HCT116 (cell line): ENCODE data around the gene ROBO1. TPM values are rescaled to one million over a fixed set of nuclear protein-coding genes. Genes with fewer than 3 reads are reported as not detected.

ENCODE experiments used
- ATAC-seq: fragments of 200-7000 bp; cut with Tn5 transposase; 2 replicates; pipeline ENCODE4 v1.9.1; 2020; ENCODE audit warnings: mild to moderate bottlenecking, moderate library complexity
- BruUV-seq: library from RNA; stranded (reverse); fragments of 400-500 nt; replicated peaks from 2 replicates; lab custom pipeline; 2021; lab: Mats Ljungman, UMichigan
- CTCF ChIA-PET: fragments of 300-600 bp; sonication (Branson Sonifier 250); formaldehyde crosslinking; loops from one replicate; lab custom pipeline; 2021; ENCODE audit warnings: antibody characterized with exemption; lab: Charles Lee
- POLR2A ChIA-PET: fragments of 300-600, 350-600 bp; sonication (Branson Sonifier 250); formaldehyde crosslinking; loops from one replicate; lab custom pipeline; 2021; ENCODE audit warnings: antibody characterized with exemption; lab: Charles Lee
- RAD21 ChIA-PET, 2 experiments: fragments of 300-600 bp; sonication (Branson Sonifier 250); formaldehyde crosslinking; loops; one replicate each; lab custom pipeline; 2023; ENCODE audit warnings: low total read pairs in 2 of 2; ENCODE audit not compliant: uncharacterized antibody in 2 of 2, unreplicated experiment in 2 of 2, low non-redundant PET in 1 of 2; lab: Charles Lee
- DNase-seq: peaks from one replicate; pipeline ENCODE4 v3.0.0-alpha.2; 2010; ENCODE audit warnings: low read depth, low spot score
- H2AFZ ChIP-seq: fragments of 200-600 bp; shearing (Covaris generic), sonication (generic); 2 replicates; pipeline ENCODE4 v1.6.1; 2017; ENCODE audit warnings: low read depth, mixed run types, mixed read lengths, antibody characterized with exemption, low read length; ENCODE audit not compliant: poor library complexity, severe bottlenecking
- H3K27ac ChIP-seq: 2 replicates; pipeline ENCODE4 v1.5.1; 2012; ENCODE audit warnings: low read depth, low read length
- H3K27me3 ChIP-seq: fragments of 200-600 bp; sonication (generic); 2 replicates; pipeline ENCODE4 v1.6.1; 2016; ENCODE audit warnings: mixed run types, low read length, mixed read lengths; ENCODE audit not compliant: insufficient read depth
- H3K36me3 ChIP-seq, 2 experiments: fragments of 200-500 bp in 1 of 2; fragments of 200-600 bp in 1 of 2; sonication (Bioruptor generic) in 1 of 2; sonication (generic) in 1 of 2; 2 replicates each; pipeline versions ENCODE4 v1.5.1 to v1.6.1; 2014 to 2016; ENCODE audit warnings: low read length in 2 of 2, inconsistent platforms in 1 of 2, mixed read lengths in 1 of 2, mixed run types in 1 of 2; ENCODE audit not compliant: insufficient read depth in 2 of 2, control insufficient read depth in 1 of 2
- H3K4me1 ChIP-seq, 2 experiments: fragments of 200-600 bp in 1 of 2; sonication (generic) in 1 of 2; 2 replicates each; pipeline versions ENCODE4 v1.5.1 to v1.6.1; 2012 to 2017; ENCODE audit warnings: low read length in 2 of 2, inconsistent platforms in 1 of 2, mild to moderate bottlenecking in 1 of 2, mixed read lengths in 1 of 2, mixed run types in 1 of 2, moderate library complexity in 1 of 2; ENCODE audit not compliant: insufficient read depth in 2 of 2, control insufficient read depth in 1 of 2
- H3K4me2 ChIP-seq: fragments of 200-600 bp; sonication (generic); 2 replicates; pipeline ENCODE4 v1.6.1; 2017; ENCODE audit warnings: mixed run types, low read length, mixed read lengths
- H3K4me3 ChIP-seq, 2 experiments: fragments of 200-600 bp in 1 of 2; sonication (generic) in 1 of 2; replicated peaks in 1 of 2; 2 replicates each; pipeline ENCODE4 v1.5.1; 2011 to 2016; ENCODE audit warnings: low read length in 2 of 2, control low read depth in 1 of 2, low read depth in 1 of 2, mild to moderate bottlenecking in 1 of 2, mixed read lengths in 1 of 2, mixed run types in 1 of 2
- H3K79me2 ChIP-seq: fragments of 200-600 bp; sonication (generic); 2 replicates; pipeline ENCODE4 v1.6.1; 2017; ENCODE audit warnings: mild to moderate bottlenecking, mixed run types, low read length, moderate library complexity, mixed read lengths; ENCODE audit not compliant: insufficient read depth
- H3K9ac ChIP-seq: fragments of 200-600 bp; sonication (generic); 2 replicates; pipeline ENCODE4 v1.6.1; 2016; ENCODE audit warnings: low read length, mixed read lengths
- H3K9me2 ChIP-seq: fragments of 200-600 bp; sonication (generic), shearing (Covaris generic); 2 replicates; pipeline ENCODE4 v1.6.1; 2017; ENCODE audit warnings: mixed run types, mild to moderate bottlenecking, moderate library complexity; ENCODE audit not compliant: insufficient read depth
- H3K9me3 ChIP-seq, 2 experiments: fragments of 200-500 bp in 1 of 2; fragments of 200-600 bp in 1 of 2; sonication (Bioruptor generic) in 1 of 2; sonication (generic) in 1 of 2; 2 replicates each; pipeline ENCODE4 v1.6.1; 2014 to 2017; ENCODE audit warnings: low read length in 2 of 2, mixed read lengths in 2 of 2, inconsistent platforms in 1 of 2, low read depth in 1 of 2, mild to moderate bottlenecking in 1 of 2, mixed run types in 1 of 2, moderate library complexity in 1 of 2; ENCODE audit not compliant: control insufficient read depth in 1 of 2, insufficient read depth in 1 of 2
- H4K20me1 ChIP-seq: fragments of 200-600 bp; sonication (generic), shearing (Covaris generic); 2 replicates; pipeline ENCODE4 v1.6.1; 2017; ENCODE audit warnings: mixed run types, mild to moderate bottlenecking, moderate library complexity; ENCODE audit not compliant: insufficient read depth
- CEBPB ChIP-seq: IDR thresholded peaks from 2 replicates; pipeline ENCODE4 v1.6.1; 2012; ENCODE audit warnings: low read depth
- EGR1 ChIP-seq: IDR thresholded peaks from 2 replicates; pipeline ENCODE4 v1.6.1; 2012; ENCODE audit warnings: low read depth
- ELF1 ChIP-seq: IDR thresholded peaks from 2 replicates; pipeline ENCODE4 v1.6.1; 2012; ENCODE audit warnings: low read depth, borderline replicate concordance
- EZH2 ChIP-seq: fragments of 200-600 bp; sonication (generic); IDR thresholded peaks from 2 replicates; pipeline ENCODE4 v1.6.1; 2017; ENCODE audit warnings: antibody characterized with exemption, mixed run types
- EZH2phosphoT487 ChIP-seq: fragments of 200-600 bp; IDR thresholded peaks from 2 replicates; pipeline ENCODE4 v1.6.1; 2018; ENCODE audit warnings: antibody characterized with exemption, borderline replicate concordance
- FOSL1 ChIP-seq: IDR thresholded peaks from 2 replicates; pipeline ENCODE4 v1.6.1; 2012; ENCODE audit warnings: low read depth
- JUND ChIP-seq: IDR thresholded peaks from 2 replicates; pipeline ENCODE4 v1.6.1; 2012
- POLR2A ChIP-seq: IDR thresholded peaks from 2 replicates; pipeline ENCODE4 v1.7.0; 2011; ENCODE audit warnings: borderline replicate concordance; ENCODE audit not compliant: insufficient read depth, insufficient read length; ENCODE audit errors: extremely low read depth
- SIN3A ChIP-seq: IDR thresholded peaks from 2 replicates; pipeline ENCODE4 v1.6.1; 2012; ENCODE audit warnings: low read depth
- SRF ChIP-seq: IDR thresholded peaks from 2 replicates; pipeline ENCODE4 v1.6.1; 2012; ENCODE audit warnings: low read depth
- TCF7L2 ChIP-seq: IDR thresholded peaks from 2 replicates; pipeline ENCODE4 v1.7.0; 2011; ENCODE audit warnings: borderline replicate concordance, inconsistent platforms; ENCODE audit not compliant: insufficient read depth, insufficient read length; ENCODE audit errors: extremely low read depth
- YY1 ChIP-seq: IDR thresholded peaks from 2 replicates; pipeline ENCODE4 v1.6.1; 2011; ENCODE audit warnings: low read length, low read depth, moderate library complexity, mild to moderate bottlenecking; ENCODE audit not compliant: insufficient replicate concordance; ENCODE audit errors: extremely low read depth
- ZFX ChIP-seq: fragments of 450-650 bp; IDR thresholded peaks from 2 replicates; pipeline ENCODE4 v1.6.1; 2017
- intact Hi-C: fragments of 100-400 bp; cut with micrococcal nuclease; formaldehyde crosslinking; loops from 2 replicates; pipeline ENCODE4 v1.10.0; 2022
- total RNA-seq: library from RNA; stranded (reverse); gene quantifications from one replicate; pipeline ENCODE4 v1.2.1, GENCODE V29; 2021; ENCODE audit not compliant: unreplicated experiment
- TF ChIP-seq, protein P1 (sequence below), 3 experiments: fragments of 200-600 bp in 1 of 3; sonication (generic) in 1 of 3; IDR thresholded peaks in 2 of 3; conservative IDR thresholded peaks in 1 of 3; 2 replicates each; pipeline ENCODE4 v1.5.1; 2012 to 2017; ENCODE audit warnings: low read depth in 2 of 3, low read length in 2 of 3, antibody characterized with exemption in 1 of 3, borderline replicate concordance in 1 of 3, control low read depth in 1 of 3, mild to moderate bottlenecking in 1 of 3, mixed read lengths in 1 of 3, mixed run types in 1 of 3, moderate library complexity in 1 of 3; ENCODE audit not compliant: insufficient read depth in 1 of 3
- TF ChIP-seq, protein P2 (sequence below): IDR thresholded peaks from 2 replicates; pipeline ENCODE4 v1.6.1; 2012

ROBO1 gene
- total RNA-seq, 1 experiment from 2014 or later: 0.27 TPM

DNA sequence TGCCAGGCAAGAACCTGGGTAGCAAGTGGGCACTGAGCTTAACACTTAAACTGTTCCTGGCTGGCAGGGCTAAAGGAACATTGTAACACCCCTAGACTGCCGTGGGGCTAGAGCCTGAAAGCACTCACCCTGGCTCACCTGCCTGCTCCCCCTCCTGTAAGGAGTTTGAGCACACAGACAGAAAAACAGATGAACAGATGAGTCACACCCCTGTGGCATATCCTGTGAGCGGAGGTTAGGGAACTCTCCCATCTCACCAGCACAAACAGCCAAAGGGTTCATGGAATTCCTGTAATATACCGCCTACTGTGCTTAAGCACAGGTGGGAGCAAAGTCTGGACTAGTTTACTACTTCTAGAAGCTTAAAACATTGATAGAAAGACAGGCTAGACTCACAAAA, 300.1 kb downstream of the ROBO1 start:
- TF ChIP-seq ZFX (no peak), JUND (no peak), SRF (no peak), TCF7L2 (no peak), SIN3A (no peak)
- TF ChIP-seq, protein P1, sequence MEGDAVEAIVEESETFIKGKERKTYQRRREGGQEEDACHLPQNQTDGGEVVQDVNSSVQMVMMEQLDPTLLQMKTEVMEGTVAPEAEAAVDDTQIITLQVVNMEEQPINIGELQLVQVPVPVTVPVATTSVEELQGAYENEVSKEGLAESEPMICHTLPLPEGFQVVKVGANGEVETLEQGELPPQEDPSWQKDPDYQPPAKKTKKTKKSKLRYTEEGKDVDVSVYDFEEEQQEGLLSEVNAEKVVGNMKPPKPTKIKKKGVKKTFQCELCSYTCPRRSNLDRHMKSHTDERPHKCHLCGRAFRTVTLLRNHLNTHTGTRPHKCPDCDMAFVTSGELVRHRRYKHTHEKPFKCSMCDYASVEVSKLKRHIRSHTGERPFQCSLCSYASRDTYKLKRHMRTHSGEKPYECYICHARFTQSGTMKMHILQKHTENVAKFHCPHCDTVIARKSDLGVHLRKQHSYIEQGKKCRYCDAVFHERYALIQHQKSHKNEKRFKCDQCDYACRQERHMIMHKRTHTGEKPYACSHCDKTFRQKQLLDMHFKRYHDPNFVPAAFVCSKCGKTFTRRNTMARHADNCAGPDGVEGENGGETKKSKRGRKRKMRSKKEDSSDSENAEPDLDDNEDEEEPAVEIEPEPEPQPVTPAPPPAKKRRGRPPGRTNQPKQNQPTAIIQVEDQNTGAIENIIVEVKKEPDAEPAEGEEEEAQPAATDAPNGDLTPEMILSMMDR (IDR thresholded peaks at IDR 0.05 in 2 of 3, conservative IDR thresholded peaks at IDR 0.05 in 1 of 3; ENCODE audit: borderline replicate concordance in 1 of 3, insufficient read depth in 1 of 3, low read depth in 2 of 3, low read length in 2 of 3): no peak
- TF ChIP-seq, all 23 proteins: peak for 0
- H3K4me2 ChIP-seq: no peak overlapping the region

DNA sequence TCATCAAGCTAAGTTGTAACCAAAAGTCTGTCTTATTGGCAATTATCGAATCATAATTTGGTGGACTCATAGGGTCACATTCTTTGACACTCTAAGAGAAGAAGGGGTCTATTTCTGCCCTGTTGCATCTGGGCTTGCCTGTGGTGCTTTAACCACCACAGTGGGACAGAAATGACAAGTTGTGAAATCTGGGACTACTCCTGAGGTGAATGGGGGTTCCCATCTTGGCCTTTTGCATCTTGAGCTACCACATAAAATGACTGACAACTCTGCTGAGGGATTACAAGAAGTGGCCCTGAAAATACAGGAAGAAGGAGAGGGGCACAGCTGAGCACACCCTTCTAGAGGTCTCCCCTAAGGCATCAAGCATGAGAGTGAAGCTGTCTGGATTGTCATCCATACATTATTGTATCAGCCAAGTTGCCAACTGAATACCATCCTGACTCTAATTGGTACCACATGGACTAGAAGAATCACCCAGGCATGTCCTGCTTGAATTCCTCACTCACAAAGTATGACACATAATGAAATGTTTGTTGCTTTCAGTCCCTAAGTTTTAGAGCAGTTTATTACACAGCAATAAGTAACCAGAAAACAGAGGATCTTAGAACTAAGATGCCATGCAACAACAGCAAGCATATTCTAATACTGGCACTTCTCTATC, 306.5 kb downstream of the ROBO1 start:
- peaks cover 7 to 8% of the 10 kb centered on the region in 2 experiments; a peak in 3 of 4 replicates for H3K9me3 ChIP-seq
- H3K9ac ChIP-seq: no peak overlapping the region
- no peak for DNase-seq
- no peaks in the 10 kb centered on the region for H3K79me2 ChIP-seq
- intact Hi-C loops: no loop called here
- BruUV-seq: no TSS peak
- no peaks in the 10 kb centered on the region for H3K4me1 ChIP-seq
- H4K20me1 ChIP-seq: no peaks in the 10 kb centered on the region
- ChIA-PET RAD21 (no interaction called here), CTCF (no interaction called here), POLR2A (no interaction called here)
- H3K4me2 ChIP-seq: no peak overlapping the region
- no peaks in the 10 kb centered on the region for H3K27me3 ChIP-seq
- H3K4me3 ChIP-seq: no peak overlapping the region
- ATAC-seq: no peak
- H3K27ac ChIP-seq: no peak overlapping the region
- no peaks in the 10 kb centered on the region for H3K36me3 ChIP-seq
- H2AFZ ChIP-seq: no peak overlapping the region
- no peaks in the 10 kb centered on the region for H3K9me2 ChIP-seq
- TF ChIP-seq YY1 (no peak), EZH2phosphoT487 (no peak), TCF7L2 (no peak), POLR2A (no peak), CEBPB (no peak), ELF1 (no peak), FOSL1 (no peak), EGR1 (no peak), EZH2 (no peak), SIN3A (no peak)
- TF ChIP-seq, protein P2, sequence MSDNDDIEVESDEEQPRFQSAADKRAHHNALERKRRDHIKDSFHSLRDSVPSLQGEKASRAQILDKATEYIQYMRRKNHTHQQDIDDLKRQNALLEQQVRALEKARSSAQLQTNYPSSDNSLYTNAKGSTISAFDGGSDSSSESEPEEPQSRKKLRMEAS: no peak
- TF ChIP-seq, protein P1 (IDR thresholded peaks at IDR 0.05 in 2 of 3, conservative IDR thresholded peaks at IDR 0.05 in 1 of 3; ENCODE audit: borderline replicate concordance in 1 of 3, insufficient read depth in 1 of 3, low read depth in 2 of 3, low read length in 2 of 3): no peak

More for the DNA sequence above, 300.1 kb downstream of the ROBO1 start:
- H3K9me2 ChIP-seq: no peaks in the 10 kb centered on the region
- no peaks in the 10 kb centered on the region for H4K20me1 ChIP-seq
- no peaks in the 10 kb centered on the region for H3K36me3 ChIP-seq
- no peaks in the 10 kb centered on the region for H3K27me3 ChIP-seq
- H3K4me3 ChIP-seq: no peak overlapping the region
- no peaks in the 10 kb centered on the region for H3K4me1 ChIP-seq
- no peak overlapping the region for H3K27ac ChIP-seq
- DNase-seq (no peak), ATAC-seq (no peak)
- peaks cover 0 to 15% of the 10 kb centered on the region in 2 experiments; a peak in 3 of 4 replicates for H3K9me3 ChIP-seq
- CTCF ChIA-PET: no interaction called here
- RAD21 ChIA-PET: no interaction called here
- no peak overlapping the region for H3K9ac ChIP-seq
- H3K79me2 ChIP-seq: no peaks in the 10 kb centered on the region
- H2AFZ ChIP-seq: no peak overlapping the region
- POLR2A ChIA-PET: no interaction called here
- intact Hi-C loops: no loop called here
- no TSS peak for BruUV-seq
